ENCODE data around the gene RPL13. TPM values are rescaled to one million over a fixed set of nuclear protein-coding genes. Genes with fewer than 3 reads are reported as not detected.

Gene RPL13
- total and polyA plus RNA-seq, 2 of the 13 experiments (the other 11 are each of a cell fraction or from before 2014, with no cell fraction given), result 2,988 to 4,411 TPM

DNA sequence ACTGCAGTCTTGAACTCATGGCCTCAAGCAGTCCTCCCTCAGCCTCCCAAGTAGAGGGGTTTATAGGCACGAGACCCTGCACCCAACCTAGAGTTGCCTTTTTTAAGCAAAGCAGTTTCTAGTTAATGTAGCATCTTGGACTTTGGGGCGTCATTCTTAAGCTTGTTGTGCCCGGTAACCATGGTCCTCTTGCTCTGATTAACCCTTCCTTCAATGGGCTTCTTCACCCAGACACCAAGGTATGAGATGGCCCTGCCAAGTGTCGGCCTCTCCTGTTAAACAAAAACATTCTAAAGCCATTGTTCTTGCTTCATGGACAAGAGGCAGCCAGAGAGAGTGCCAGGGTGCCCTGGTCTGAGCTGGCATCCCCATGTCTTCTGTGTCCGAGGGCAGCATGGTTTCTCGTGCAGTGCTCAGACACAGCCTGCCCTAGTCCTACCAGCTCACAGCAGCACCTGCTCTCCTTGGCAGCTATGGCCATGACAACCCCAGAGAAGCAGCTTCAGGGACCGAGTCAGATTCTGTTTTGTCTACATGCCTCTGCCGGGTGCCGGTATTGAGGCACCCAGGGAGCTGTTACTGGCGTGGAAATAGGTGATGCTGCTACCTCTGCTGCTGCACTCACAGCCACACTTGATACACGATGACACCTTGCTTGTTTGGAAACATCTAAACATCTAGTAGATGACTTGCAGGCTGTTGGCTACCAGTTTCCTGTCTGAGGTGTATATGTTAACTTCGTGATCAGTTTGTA lies 3.3 kb downstream of the RPL13 start (continued):
- TF ChIP-seq, protein P1, sequence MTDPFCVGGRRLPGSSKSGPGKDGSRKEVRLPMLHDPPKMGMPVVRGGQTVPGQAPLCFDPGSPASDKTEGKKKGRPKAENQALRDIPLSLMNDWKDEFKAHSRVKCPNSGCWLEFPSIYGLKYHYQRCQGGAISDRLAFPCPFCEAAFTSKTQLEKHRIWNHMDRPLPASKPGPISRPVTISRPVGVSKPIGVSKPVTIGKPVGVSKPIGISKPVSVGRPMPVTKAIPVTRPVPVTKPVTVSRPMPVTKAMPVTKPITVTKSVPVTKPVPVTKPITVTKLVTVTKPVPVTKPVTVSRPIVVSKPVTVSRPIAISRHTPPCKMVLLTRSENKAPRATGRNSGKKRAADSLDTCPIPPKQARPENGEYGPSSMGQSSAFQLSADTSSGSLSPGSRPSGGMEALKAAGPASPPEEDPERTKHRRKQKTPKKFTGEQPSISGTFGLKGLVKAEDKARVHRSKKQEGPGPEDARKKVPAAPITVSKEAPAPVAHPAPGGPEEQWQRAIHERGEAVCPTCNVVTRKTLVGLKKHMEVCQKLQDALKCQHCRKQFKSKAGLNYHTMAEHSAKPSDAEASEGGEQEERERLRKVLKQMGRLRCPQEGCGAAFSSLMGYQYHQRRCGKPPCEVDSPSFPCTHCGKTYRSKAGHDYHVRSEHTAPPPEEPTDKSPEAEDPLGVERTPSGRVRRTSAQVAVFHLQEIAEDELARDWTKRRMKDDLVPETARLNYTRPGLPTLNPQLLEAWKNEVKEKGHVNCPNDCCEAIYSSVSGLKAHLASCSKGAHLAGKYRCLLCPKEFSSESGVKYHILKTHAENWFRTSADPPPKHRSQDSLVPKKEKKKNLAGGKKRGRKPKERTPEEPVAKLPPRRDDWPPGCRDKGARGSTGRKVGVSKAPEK (CRISPR knock-in tag; IDR thresholded peaks at IDR 0.05; ENCODE audit: borderline replicate concordance), result no peak
- TF ChIP-seq, protein P2, sequence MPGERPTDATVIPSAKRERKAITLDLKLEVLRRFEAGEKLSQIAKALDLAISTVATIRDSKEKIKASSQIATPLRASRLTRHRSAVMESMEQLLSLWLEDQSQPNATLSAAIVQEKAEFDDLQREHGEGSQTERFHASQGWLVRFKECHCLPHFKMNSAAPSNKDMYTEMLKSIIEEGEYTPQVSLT (CRISPR knock-in tag; IDR thresholded peaks at IDR 0.05; ENCODE audit: borderline replicate concordance, low read depth), result no peak
- TF ChIP-seq SATB2 (CRISPR knock-in tag; IDR thresholded peaks at IDR 0.05), result no peak
- no peak for TF ChIP-seq TEAD2 (CRISPR knock-in tag; IDR thresholded peaks at IDR 0.05)
- TF ChIP-seq, protein P3, sequence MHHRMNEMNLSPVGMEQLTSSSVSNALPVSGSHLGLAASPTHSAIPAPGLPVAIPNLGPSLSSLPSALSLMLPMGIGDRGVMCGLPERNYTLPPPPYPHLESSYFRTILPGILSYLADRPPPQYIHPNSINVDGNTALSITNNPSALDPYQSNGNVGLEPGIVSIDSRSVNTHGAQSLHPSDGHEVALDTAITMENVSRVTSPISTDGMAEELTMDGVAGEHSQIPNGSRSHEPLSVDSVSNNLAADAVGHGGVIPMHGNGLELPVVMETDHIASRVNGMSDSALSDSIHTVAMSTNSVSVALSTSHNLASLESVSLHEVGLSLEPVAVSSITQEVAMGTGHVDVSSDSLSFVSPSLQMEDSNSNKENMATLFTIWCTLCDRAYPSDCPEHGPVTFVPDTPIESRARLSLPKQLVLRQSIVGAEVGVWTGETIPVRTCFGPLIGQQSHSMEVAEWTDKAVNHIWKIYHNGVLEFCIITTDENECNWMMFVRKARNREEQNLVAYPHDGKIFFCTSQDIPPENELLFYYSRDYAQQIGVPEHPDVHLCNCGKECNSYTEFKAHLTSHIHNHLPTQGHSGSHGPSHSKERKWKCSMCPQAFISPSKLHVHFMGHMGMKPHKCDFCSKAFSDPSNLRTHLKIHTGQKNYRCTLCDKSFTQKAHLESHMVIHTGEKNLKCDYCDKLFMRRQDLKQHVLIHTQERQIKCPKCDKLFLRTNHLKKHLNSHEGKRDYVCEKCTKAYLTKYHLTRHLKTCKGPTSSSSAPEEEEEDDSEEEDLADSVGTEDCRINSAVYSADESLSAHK (CRISPR knock-in tag; IDR thresholded peaks at IDR 0.05; ENCODE audit: borderline replicate concordance), result no peak
- TF ChIP-seq HCFC1 (IDR thresholded peaks at IDR 0.05; ENCODE audit: low read depth, low read length), result no peak
- TF ChIP-seq ZNF326 (CRISPR knock-in tag; IDR thresholded peaks at IDR 0.05; ENCODE audit: borderline replicate concordance), result no peak
- TF ChIP-seq ZNF10 (CRISPR knock-in tag; IDR thresholded peaks at IDR 0.05; ENCODE audit: borderline replicate concordance, low read depth), result no peak
- TF ChIP-seq ZSCAN9 (CRISPR knock-in tag; IDR thresholded peaks at IDR 0.05; ENCODE audit: borderline replicate concordance), result no peak
- peak; percentile 75; the same call in 1 of the 2 replicates for TF ChIP-seq ZNF652 (CRISPR knock-in tag; IDR thresholded peaks at IDR 0.05; ENCODE audit: borderline replicate concordance, low read depth)
- TF ChIP-seq RAD51 (IDR thresholded peaks at IDR 0.05; ENCODE audit: borderline replicate concordance), result no peak
- TF ChIP-seq, protein P4, sequence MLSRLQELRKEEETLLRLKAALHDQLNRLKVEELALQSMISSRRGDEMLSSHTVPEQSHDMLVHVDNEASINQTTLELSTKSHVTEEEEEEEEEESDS (CRISPR knock-in tag; IDR thresholded peaks at IDR 0.05; ENCODE audit: borderline replicate concordance), result no peak
- TF ChIP-seq PHF20 (CRISPR knock-in tag; IDR thresholded peaks at IDR 0.05), result no peak
- no peak for TF ChIP-seq HOXD1 (CRISPR knock-in tag; IDR thresholded peaks at IDR 0.05)
- TF ChIP-seq ZNF20 (CRISPR knock-in tag; IDR thresholded peaks at IDR 0.05), result no peak
- no peak for TF ChIP-seq ZNF550 (CRISPR knock-in tag; IDR thresholded peaks at IDR 0.05; ENCODE audit: borderline replicate concordance)
- TF ChIP-seq ETV6 (CRISPR knock-in tag; conservative IDR thresholded peaks at IDR 0.05), result no peak
- no peak for TF ChIP-seq ELF3 (CRISPR knock-in tag; IDR thresholded peaks at IDR 0.05)
- no peak for TF ChIP-seq CENPX (CRISPR knock-in tag; IDR thresholded peaks at IDR 0.05)
- TF ChIP-seq ZFP37 (CRISPR knock-in tag; IDR thresholded peaks at IDR 0.05; ENCODE audit: borderline replicate concordance), result no peak
- TF ChIP-seq, protein P5, sequence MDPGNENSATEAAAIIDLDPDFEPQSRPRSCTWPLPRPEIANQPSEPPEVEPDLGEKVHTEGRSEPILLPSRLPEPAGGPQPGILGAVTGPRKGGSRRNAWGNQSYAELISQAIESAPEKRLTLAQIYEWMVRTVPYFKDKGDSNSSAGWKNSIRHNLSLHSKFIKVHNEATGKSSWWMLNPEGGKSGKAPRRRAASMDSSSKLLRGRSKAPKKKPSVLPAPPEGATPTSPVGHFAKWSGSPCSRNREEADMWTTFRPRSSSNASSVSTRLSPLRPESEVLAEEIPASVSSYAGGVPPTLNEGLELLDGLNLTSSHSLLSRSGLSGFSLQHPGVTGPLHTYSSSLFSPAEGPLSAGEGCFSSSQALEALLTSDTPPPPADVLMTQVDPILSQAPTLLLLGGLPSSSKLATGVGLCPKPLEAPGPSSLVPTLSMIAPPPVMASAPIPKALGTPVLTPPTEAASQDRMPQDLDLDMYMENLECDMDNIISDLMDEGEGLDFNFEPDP (CRISPR knock-in tag; conservative IDR thresholded peaks at IDR 0.05), result 0 out of 2 replicates have a peak, but pooled peaks have one; percentile 15
- TF ChIP-seq ZNF83 (CRISPR knock-in tag; IDR thresholded peaks at IDR 0.05; ENCODE audit: borderline replicate concordance), result no peak
- no peak for TF ChIP-seq SKI (IDR thresholded peaks at IDR 0.05; ENCODE audit: partially characterized antibody)
- TF ChIP-seq ZMYM4 (CRISPR knock-in tag; IDR thresholded peaks at IDR 0.05), result no peak
